IPS DF 6.9 (cell line): Measurements from ENCODE around the gene IMMT.
"Not testable (repeated sequence)": the region's sequence is repeated elsewhere in the genome, so short reads cannot be mapped to it uniquely, and the experiment has no call there.

Experiments used
- DNase-seq: peaks from one replicate; pipeline ENCODE4 v3.0.0-alpha.2; 2013; ENCODE audit warnings: low read depth, low spot score
- H3K27ac ChIP-seq: one replicate; pipeline ENCODE4 v1.5.1; 2013; ENCODE audit warnings: low read length, control low read depth
- H3K27me3 ChIP-seq: 2 replicates; pipeline ENCODE4 v1.6.1; 2013; ENCODE audit warnings: mild to moderate bottlenecking, low read length; ENCODE audit not compliant: control insufficient read depth, insufficient read depth
- H3K36me3 ChIP-seq: 2 replicates; pipeline ENCODE4 v1.6.1; 2013; ENCODE audit warnings: low read length; ENCODE audit not compliant: control insufficient read depth, insufficient read depth
- H3K4me1 ChIP-seq: 2 replicates; pipeline ENCODE4 v1.6.1; 2013; ENCODE audit warnings: low read length; ENCODE audit not compliant: control insufficient read depth, insufficient read depth
- H3K4me3 ChIP-seq: 2 replicates; pipeline ENCODE4 v1.5.1; 2013; ENCODE audit warnings: mild to moderate bottlenecking, low read length
- H3K9me3 ChIP-seq: 2 replicates; pipeline ENCODE4 v1.6.1; 2013; ENCODE audit warnings: low read length, inconsistent platforms; ENCODE audit not compliant: control insufficient read depth, insufficient read depth
- WGBS: extraction: QIAGEN DNeasy Blood & Tissue Kit; methylation state at CpG from one replicate; pipeline ENCODE4 v1.1.7; 2013; ENCODE audit warnings: mixed read lengths, missing lambda C conversion rate; ENCODE audit not compliant: insufficient read length, insufficient coverage; 5-methylcytosine and 5-hydroxymethylcytosine counted together

Gene IMMT

DNA sequence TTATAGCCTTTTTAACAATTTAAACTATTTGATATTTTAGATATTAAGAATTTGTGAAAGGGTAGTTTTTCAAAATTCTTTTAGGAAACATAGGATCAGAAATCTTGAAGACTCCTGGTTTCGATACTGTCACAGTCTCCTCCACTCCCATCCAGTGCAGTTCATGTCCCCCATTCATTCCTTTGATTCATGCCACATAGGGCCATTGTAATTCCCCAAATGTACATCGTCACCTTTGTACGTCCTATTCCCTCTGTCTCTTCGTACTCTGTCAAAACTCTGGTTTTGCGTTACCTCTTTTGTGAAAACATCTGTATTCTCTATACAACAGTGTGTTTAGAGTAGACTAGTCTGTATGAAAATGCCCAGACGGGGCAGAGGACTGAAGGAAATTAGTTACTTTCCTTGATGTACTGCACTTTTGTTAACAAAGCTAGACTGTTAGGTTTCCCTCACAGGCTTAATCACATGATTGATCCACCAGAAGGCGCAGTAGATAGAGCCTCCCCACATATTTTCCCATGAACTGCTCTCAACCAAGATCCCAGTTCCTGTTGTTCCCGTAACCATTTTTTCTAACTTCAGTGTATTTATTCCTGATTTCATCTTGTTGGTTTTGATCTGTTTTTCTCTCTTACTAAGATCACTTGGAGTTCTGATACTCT lies 6.5 kb upstream of the IMMT start:
- H3K4me1 ChIP-seq = no peaks in the 10 kb centered on the region
- no peak overlapping the region for H3K27ac ChIP-seq
- no peaks in the 10 kb centered on the region for H3K9me3 ChIP-seq
- no peaks in the 10 kb centered on the region; the same call in 1 of the 2 replicates for H3K27me3 ChIP-seq
- no peaks in the 10 kb centered on the region; the same call in 1 of the 2 replicates for H3K36me3 ChIP-seq
- no peak for DNase-seq
- H3K4me3 ChIP-seq = no peak overlapping the region
- WGBS = no CpG with 5 or more reads among the region's 8 CpGs

DNA sequence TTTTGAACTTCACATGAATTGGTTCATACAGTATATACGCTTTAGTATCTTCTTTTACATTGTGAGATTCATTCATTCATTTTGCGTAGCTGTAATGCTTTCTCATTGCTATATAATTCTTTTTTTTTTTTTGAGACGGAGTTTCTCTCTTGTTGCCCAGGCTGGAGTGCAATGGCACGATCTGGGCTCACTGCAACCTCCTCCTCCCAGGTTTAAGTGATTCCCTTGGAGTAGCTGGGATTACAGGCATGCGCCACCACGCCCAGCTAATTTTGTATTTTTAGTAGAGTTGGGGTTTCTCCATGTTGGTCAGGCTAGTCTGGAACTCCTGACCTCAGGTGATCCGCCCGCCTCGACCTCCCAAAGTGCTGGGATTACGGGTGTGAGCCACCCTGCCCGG lies 5.3 kb upstream of the IMMT start:
- not testable (repeated sequence) for H3K36me3 ChIP-seq, H3K4me1 ChIP-seq, H3K27me3 ChIP-seq, DNase-seq, H3K9me3 ChIP-seq, H3K4me3 ChIP-seq, H3K27ac ChIP-seq
- WGBS = no CpG with 5 or more reads among the region's 11 CpGs

DNA sequence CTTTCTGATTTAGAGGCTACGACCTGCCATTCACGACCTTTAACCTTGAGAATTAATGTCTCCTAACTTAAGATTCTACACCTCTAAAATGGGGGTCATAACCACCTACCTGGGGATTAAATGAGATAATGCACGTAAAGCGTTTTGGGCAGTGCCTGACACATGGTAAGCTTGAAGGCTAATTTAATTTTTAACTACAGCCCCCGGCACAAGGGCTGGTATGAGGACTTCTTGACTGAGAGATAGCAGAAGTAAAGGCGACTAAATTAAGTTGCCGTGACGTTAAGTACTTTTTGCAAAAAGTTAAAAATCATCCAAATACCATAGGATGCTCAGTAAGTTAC lies 4.5 kb upstream of the IMMT start:
- H3K36me3 ChIP-seq = no peaks in the 10 kb centered on the region
- no CpG with 5 or more reads among the region's 8 CpGs for WGBS
- no peak overlapping the region for H3K27ac ChIP-seq
- no peak for DNase-seq
- H3K4me3 ChIP-seq = peak overlapping the region; percentile 89
- no peaks in the 10 kb centered on the region for H3K27me3 ChIP-seq
- no peaks in the 10 kb centered on the region for H3K9me3 ChIP-seq
- no peaks in the 10 kb centered on the region for H3K4me1 ChIP-seq

DNA sequence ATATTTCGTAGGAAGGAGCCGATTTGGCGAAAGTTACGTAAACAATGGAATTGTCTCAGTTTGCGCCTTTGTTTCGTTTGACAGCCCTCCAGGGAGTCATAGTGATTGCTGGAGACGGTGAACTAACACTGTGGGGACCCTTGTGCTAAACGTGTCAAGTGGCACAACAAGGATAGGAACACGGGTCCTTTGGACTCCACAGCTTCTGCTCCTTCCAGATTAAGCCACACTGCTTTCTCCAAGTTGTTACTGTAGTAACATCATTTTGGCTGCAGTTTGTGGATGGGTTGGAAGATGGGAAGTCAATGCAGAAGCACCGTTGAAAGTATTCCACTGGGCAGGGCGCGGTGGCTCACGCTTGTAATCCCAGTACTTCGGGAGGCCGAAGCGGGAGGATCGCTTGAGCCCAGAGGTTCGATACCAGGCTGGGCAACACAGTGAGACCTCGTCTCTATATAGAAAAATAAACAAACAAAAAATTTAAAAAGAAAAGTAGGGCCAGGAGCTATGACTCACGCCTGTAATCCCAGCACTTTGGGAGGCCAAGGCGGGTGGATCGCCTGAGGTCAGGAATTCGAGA lies 636 bp upstream of the IMMT start:
- DNase-seq = no peak
- WGBS = no CpG with 5 or more reads among the region's 23 CpGs
- H3K4me1 ChIP-seq = 0 out of 2 replicates have a peak, but pooled peaks cover 2% of the 10 kb centered on the region
- H3K36me3 ChIP-seq = no peaks in the 10 kb centered on the region
- no peak overlapping the region for H3K27ac ChIP-seq
- H3K9me3 ChIP-seq = no peaks in the 10 kb centered on the region
- H3K4me3 ChIP-seq = peak overlapping the region; percentile 95; the same call in 1 of the 2 replicates
- no peaks in the 10 kb centered on the region for H3K27me3 ChIP-seq

DNA sequence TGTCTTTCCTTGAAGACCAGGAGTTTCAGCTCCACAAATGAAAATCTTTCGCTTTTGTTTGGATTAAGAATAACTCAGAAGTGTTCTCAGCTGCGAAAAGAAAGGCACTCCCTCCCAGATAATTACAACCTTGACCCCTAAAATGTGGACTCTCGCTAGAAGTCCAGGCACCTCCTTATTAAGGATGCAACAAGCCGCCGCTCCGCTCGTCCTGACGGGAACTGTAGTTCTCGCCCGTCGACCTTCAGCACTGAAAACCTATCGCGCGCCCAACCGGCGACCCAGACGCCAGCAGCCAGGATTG lies 559 bp downstream of the IMMT start:
- Histone ChIP-seq H3K4me1 (0 out of 2 replicates have a peak, but pooled peaks cover 2% of the 10 kb centered on the region), H3K27ac (no peak overlapping the region), H3K27me3 (no peaks in the 10 kb centered on the region), H3K36me3 (no peaks in the 10 kb centered on the region), H3K9me3 (no peaks in the 10 kb centered on the region), H3K4me3 (peak overlapping the region; percentile 95; the same call in 1 of the 2 replicates)
- WGBS = no CpG with 5 or more reads among the region's 17 CpGs
- no peak for DNase-seq

DNA sequence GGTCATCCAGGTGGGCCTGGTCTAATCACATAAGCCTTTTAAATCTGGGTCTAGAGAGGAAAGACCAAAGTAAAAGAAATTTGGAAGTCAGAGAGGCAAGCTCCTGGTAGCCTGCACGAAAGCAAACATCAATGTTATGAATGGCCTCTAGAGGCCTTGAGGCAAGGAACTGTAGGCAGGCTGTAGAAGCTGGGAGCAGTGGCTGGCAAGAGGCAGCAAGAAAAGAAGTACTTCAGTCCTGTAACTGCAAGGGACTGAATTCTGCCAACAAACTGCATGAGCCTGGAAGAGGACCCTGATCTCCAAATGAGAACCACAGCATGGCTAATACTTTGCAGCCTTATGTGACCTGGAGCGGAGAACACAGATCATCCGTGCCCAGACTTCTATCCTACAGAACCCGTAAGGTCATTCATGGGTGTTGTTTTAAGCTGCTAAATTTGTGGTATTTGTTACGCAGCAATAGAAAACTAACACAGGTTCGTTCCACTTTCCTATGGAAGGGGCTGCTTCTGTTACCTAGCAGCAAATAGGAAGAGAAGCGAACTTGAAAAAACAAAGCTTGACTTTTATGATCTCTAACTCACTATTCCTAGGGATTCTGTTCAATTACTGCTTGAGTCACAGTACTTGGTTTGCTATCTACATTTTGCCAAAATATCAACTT lies 1.2 kb downstream of the IMMT start:
- WGBS = no CpG with 5 or more reads among the region's 7 CpGs
- no peak for DNase-seq
- H3K27ac ChIP-seq = no peak overlapping the region
- H3K36me3 ChIP-seq = no peaks in the 10 kb centered on the region
- 0 out of 2 replicates have a peak, but pooled peaks cover 2% of the 10 kb centered on the region for H3K4me1 ChIP-seq
- no peaks in the 10 kb centered on the region for H3K9me3 ChIP-seq
- H3K4me3 ChIP-seq = peak overlapping the region; percentile 67; the same call in 1 of the 2 replicates
- H3K27me3 ChIP-seq = no peaks in the 10 kb centered on the region

DNA sequence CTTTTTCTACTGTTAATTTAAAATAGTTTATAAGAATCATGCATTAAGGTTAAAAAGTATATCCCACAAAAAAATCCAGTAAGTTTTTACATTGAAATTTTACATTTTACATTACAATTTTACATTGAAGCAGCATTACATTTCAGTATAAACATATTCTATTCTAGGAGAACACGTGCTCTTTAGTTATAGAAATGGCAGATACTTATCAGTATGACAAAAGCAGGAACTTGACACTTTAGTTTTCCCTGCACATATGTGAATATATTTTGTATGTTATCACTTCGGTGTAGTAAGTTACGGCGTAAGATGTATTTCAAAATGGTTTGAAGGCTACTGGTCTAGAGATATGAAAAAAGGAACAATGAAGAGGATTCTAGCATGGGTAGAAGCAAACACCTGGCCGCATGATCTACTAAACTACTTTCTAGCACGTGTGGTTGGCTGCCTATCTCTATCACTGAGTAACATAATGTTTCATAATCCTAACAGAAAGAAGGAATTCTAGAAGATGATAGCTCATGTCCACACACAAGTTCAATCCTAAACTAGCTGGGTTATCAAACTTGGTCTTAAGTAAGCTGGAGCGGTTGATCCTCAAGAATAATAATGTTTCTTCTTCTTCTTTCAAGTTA lies 5.4 kb downstream of the IMMT start:
- Histone ChIP-seq H3K27ac (no peak overlapping the region), H3K36me3 (no peaks in the 10 kb centered on the region), H3K4me1 (0 out of 2 replicates have a peak, but pooled peaks cover 2% of the 10 kb centered on the region), H3K4me3 (no peak overlapping the region), H3K9me3 (no peaks in the 10 kb centered on the region), H3K27me3 (no peaks in the 10 kb centered on the region)
- no peak for DNase-seq
- WGBS = 100% methylated on average over 3 of the region's 7 CpGs

DNA sequence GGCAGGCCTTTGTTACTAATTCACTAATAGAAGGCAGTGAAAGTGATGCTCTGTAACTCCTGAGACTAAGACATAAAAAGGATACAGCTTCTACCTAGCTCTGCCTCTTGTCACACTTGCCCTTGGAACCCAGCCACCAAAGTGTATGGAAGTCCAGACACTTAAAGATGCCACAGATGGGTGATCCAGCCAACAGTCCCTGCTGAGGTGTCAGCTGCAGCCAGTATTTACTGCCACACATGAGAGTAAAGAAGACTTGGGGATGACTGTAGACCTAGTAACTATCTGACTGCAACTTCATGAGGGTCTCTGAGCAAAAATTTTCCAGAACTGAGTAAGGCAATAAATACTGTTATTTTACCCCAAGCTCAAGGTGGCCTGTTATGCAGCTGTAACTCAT lies 8.8 kb downstream of the IMMT start:
- no peaks in the 10 kb centered on the region for H3K9me3 ChIP-seq
- H3K4me3 ChIP-seq = no peak overlapping the region
- no peaks in the 10 kb centered on the region for H3K27me3 ChIP-seq
- H3K36me3 ChIP-seq = no peaks in the 10 kb centered on the region
- H3K27ac ChIP-seq = no peak overlapping the region
- no peak for DNase-seq
- H3K4me1 ChIP-seq = no peaks in the 10 kb centered on the region

DNA sequence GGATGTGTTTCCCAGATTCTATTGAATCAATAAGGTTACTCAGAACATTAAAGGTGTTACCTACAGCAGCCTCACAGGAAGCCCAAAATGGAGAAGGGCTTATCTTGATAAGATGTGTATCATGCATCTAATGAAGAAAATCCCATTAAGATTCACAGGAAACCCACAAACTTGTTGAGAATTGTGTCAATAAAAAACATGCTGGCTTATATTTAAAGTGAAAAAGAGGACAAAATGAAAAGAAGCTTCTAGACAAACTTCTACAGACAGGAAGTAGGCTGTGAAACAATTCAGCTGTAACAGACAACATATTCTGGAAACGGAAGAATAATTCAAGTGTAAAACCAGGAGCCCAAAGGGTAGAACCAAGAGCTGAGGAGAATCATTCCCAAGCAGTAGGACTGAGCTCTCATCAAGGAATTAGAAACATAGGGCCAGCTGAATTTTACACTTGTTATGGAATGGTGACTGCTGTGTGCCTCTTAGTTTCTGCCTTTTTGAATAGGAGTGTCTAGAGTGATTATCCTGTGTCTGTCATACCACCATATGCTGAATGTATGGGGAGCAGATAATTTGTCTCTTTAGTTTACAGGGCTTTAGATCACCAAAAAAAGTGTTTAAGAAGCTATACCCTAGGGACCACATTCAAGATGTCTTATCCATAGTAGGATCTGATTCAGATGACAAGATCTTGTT lies 9.6 kb downstream of the IMMT start:
- Histone ChIP-seq H3K27ac (no peak overlapping the region), H3K9me3 (no peaks in the 10 kb centered on the region), H3K4me3 (no peak overlapping the region), H3K27me3 (no peaks in the 10 kb centered on the region), H3K4me1 (no peaks in the 10 kb centered on the region), H3K36me3 (no peaks in the 10 kb centered on the region)
- no CpG with 5 or more reads among the region's 1 CpG for WGBS
- DNase-seq = no peak

DNA sequence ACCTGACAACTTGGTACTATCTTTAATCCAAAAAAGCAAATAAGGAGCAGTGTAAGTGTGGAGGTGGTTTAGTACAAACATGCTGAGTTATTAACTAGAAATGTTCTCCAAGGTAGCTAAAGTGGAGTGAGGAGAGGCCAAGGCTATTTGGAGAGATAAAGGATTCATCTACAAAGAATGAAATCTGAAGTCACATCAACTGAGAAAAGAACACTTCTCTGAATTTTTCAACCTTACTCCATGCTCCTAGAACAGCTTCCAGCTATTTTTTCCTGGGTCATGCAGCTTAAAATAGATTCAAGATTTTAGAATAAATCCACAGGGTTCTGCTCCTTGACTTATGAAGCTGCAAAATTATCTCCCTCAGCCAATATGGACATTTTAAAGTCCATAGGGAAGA lies 18.7 kb downstream of the IMMT start:
- no peaks in the 10 kb centered on the region for H3K4me1 ChIP-seq
- no peaks in the 10 kb centered on the region; the same call in 1 of the 2 replicates for H3K36me3 ChIP-seq
- no peaks in the 10 kb centered on the region for H3K9me3 ChIP-seq
- H3K27ac ChIP-seq = no peak overlapping the region
- H3K27me3 ChIP-seq = no peaks in the 10 kb centered on the region
- H3K4me3 ChIP-seq = no peak overlapping the region
- DNase-seq = no peak
